Retina (tissue), 1 donor: ENCODE results near the gene FRK.
"Not testable (repeated sequence)": the region's sequence is repeated elsewhere in the genome, so short reads cannot be mapped to it uniquely, and the experiment has no call there.

Experiments
- DNase-seq: peaks from one replicate; pipeline ENCODE4 v3.0.0-alpha.2; 2016

The FRK gene

DNA sequence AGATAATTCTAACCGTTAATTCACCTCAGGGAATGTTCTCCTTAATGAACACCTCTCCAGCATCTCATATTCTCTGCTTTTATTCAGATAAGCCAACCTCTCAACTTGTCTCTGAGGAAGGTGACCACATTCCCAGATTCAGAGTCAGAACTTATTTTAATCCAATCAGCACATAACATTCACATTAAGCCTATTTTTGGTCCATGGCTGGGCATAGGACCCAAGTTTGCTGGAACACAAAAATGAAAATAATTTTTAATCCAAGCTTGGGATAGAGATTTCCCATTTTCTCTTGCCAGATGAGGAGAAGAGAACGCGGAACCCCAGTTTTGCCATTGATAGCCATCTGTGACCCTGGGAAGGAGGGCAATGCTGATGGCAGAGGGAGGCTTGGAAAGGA, 126.5 kb downstream of the FRK start:
- no peak for DNase-seq

DNA sequence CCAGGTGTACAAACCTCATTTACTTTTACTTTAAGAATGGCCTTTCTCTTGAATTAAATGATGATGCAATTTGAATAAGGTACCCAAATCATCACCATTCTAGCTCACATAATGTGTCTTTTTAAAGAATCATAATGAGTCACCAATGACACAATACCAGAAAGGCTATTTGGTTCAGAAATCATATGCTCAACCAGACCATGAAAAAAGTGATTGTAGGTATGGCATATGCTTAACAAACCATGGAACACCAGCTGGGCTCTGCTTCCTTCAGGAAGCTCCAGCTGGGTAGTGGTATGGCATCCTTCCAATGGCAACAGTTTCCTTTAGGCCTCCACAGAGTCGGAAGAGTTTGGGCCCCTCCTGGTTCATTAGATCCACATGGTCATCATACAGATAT, 128.2 kb downstream of the FRK start:
- DNase-seq, result no peak

DNA sequence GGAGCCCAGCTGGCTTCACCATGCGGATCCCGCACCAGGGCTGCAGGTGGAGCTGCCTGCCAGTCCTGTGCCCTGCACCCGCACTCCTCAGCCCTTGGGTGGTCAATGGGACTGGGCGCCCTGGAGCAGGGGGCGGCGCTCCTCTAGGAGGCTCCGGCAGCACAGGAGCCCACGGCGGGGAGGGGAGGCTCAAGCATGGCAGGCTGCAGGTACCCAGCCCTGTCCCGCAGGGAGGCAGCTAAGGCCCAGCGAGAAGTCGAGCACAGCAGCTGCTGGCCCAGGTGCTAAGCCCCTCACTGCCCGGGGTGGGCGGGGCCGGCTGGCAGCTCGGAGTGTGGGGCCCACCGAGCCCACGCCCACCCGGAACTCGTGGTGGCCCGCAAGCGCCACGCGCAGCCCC, 132.7 kb downstream of the FRK start:
- DNase-seq, result not testable (repeated sequence)

- no peak for DNase-seq
These were observed 137.7 kb downstream of the FRK start for GRCh38 chr6:115922971-115923370.

- DNase-seq, result no peak
These were observed 146.6 kb downstream of the FRK start for GRCh38 chr6:115914098-115914497.

DNA sequence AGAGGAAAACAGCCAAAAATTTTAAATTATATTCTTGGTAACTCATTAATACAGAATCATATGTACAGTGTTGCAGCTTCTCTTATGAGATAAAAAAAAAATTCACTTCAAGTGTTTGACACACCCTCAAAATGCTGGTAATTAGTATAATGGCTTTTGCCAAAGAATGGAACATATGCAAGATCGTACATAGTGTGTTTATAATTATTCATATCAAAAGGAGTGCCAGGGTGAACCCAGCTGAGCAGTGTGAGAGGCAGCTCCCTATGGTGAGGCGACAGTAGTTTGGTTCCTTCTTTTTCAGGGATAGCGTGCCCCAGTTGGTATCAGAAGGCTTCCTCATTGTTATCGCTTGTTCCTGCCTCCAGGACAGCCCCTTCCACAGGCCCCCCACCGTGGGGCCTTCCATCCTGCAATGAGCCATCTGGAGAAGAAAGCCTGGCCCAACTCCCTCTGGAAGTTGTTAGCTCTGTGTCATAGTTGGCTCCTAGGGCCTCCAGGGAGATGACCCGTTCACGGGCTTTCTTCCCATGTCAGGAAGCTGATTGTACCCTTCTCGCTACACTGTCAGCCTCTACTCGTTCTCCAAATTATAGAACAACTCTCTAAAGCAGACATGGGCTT, 150.7 kb downstream of the FRK start:
- DNase-seq, result no peak

DNA sequence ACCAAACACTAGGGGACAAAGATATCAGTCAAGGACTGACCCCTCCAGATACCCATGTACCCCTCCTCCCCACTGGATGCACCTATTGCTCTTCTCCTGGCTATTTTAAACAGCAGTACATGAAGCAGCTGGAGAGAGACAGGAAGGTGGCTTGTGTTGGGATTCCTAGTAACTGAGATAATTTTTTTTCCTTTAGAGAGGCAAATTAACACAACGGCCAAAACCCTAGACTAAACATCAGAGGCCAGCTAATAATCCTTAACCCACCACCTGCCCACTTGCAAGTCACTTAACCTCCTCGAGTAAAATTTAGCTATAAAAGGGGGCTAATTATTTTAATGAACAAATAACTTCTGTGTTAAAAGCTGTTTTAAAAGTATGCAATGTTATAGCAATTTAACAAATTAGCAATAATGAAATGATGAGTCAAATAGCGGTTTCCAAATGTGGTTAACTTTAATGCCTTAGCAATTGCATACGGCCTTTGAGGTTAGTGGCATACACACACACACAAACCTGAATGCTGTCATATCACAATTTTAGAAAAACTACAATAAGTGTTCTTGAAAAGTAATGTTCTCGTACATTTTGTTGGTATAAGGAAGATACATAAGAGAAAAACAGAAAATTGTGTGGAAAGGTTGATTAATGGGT, 151.7 kb downstream of the FRK start:
- DNase-seq, result no peak

DNA sequence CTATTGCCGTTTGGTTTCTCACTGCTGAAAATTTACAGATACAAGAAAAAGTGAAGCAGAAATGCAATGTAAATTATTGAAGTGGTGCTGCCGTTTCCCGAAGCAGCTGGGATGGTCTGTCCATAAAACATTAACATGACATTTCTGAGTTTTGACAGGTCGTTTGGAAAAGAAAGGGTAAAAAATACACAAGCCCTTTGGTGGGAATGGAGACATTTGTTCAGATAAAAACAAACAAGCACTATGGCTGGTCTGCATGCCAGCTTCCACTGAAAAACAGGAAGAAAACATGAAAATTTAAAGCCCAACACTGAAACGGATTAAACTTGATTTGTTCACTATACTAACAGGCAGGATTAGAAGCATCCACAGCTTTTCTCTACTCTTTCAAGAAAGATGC, 155.2 kb downstream of the FRK start:
- DNase-seq, result no peak

- DNase-seq, result no peak
These were observed 158.3 kb downstream of the FRK start for GRCh38 chr6:115902436-115902835.

DNA sequence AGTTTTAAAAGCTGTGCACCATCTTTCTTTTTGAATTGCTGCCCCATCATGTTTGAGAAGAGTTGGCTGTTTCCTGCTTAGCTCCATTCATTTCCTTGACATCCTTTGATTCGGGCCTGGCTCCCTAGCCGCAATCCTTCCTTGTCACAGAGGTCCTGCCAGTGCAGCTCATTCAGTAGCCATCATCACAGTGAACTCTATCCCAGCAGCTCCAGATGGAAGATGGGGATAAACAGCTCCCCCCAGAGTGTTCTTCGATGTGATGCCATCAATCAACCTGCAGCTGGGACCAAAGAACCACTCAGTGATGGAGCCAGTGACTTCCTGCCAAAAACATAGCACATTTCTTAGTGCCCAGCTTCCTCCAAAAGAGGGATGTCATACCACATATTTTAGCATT, 158.8 kb downstream of the FRK start:
- no peak for DNase-seq

- DNase-seq, result no peak
These were observed 160.9 kb downstream of the FRK start for GRCh38 chr6:115899730-115900282.

DNA sequence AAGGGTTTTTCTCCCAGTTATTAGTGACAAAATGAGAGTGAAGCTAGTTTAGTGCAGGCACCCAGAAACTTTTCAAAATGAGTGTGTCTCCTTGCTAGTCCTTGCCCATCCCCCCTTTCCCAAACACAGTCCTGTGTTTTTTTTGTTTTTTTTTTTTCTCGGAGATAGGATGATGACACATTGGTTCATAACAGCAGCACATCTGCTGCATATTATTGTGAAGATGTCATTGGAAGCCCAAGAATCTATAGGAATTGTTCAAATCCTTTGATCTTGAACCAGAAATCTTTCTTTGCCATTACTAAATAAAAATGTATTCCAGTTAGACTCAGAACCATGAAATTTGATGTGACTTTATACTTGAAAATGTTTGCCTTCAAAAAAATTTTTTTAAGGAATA, 162.4 kb downstream of the FRK start:
- DNase-seq, result no peak

GRCh38 chr6:115896538-115897129, 164.1 kb downstream of the FRK start:
- peak; percentile 55 for DNase-seq

- DNase-seq, result no peak
These were observed 166.2 kb downstream of the FRK start for GRCh38 chr6:115894426-115894992.

DNA sequence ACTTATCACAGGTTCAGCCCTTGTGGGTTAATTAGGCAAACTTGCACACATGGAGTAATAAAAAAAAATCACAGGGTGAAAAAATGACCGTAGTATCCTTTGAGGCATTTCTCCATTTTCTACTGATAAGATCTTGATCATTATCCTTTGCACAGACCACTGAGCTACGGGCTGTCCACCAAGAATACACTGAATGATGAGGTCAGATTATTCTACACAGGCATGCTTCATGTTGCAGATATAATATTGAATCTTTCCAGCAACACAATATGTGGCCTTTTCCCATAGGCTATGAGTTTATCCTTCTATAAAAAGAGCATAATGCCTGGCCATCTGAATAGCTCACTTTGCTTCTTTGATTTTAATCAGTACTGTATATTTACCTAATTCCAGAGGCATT, 168.9 kb downstream of the FRK start:
- DNase-seq, result no peak

DNA sequence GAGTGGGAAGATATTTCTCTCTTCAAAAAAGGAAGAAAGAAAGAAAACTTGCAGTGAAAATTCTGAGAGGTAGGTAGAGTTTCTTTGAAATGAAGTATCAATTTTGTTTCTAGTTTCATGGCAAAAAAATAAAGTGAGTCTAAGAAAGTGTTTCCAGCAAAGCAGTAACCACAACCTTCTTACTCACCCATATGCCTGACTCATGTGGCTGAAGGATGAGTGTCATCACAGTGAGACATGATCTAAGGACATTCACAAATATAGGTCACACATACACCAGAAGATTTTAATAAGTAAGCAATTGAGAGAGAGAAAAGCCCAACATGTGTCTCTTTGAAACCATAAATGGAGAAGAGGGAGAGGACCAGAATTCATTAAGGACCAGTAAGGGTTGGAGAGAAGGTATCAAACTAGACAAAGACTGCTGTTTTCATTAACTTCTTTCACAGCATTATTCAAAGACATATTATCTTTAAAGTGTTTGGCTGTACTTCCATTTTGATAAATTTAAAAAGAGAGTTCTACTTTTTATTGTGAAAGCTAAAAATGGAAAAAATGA, 169.5 kb downstream of the FRK start:
- DNase-seq, result no peak

DNA sequence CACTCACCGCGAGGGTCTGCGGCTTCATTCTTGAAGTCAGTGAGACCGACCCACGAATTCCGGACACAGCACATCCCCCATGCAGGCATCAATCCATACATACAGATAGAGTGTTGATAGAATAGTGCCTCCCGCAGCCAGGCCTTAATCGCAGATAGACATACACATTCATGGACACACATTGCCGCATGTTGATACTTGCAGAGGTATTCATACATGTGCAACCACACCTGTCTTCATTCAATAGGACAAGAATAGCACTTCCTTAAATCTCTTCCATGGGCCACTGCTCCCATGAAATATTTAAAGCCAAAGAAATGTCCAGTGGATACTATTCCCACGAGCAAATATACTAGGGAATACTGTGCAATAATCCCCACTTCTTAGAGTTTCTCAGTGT, 170.5 kb downstream of the FRK start:
- no peak for DNase-seq

DNA sequence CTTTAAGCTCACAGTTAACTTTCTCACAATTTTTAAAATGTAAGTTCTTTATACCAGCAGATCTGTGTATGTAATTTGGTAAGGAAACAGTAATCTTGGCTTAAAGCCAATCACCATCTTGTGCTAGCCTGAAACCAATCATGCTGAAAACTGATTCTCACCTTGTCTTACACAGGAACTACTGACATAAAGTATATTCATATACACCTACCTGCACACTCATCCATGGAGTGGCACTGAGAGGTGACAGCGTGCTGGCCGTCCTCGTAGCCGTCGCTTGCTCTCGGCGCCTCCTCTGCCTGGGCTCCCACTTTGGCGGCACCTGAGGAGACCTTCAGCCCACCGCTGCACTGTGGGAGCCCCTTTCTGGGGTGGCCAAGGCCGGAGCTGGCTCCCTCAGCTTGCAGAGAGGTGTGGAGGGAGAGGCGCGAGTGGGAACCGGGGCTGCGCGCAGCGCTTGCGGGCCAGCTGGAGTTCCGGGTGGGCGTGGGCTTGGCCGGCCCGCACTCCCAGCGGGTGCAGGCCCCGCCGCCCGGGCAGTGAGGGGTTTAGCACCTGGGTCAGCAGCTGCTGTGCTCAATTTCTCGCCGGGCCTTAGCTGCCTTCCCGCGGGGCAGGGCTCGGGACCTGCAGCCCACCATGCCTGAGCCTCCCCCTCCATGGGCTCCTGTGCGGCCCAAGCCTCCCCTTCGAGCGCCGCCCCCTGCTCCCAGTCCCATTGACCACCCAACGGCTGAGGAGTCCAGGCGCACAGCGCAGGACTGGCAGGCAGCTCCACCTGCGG, 171.8 kb downstream of the FRK start:
- not testable (repeated sequence) for DNase-seq

- DNase-seq, result peak; percentile 59
These were observed 172.8 kb downstream of the FRK start for GRCh38 chr6:115887891-115888290.

GRCh38 chr6:115885636-115886366, 174.9 kb downstream of the FRK start:
- no peak for DNase-seq

GRCh38 chr6:115882771-115883170, 177.9 kb downstream of the FRK start:
- no peak for DNase-seq

- DNase-seq, result no peak
These were observed 178.5 kb downstream of the FRK start for GRCh38 chr6:115882174-115882573.
